ENCODE results near the gene ATG12. TPM values are rescaled to one million over a fixed set of nuclear protein-coding genes. Genes with fewer than 3 reads are reported as not detected.

Gene ATG12
- polyA plus RNA-seq, 1 donor from 2014 or later, result 141 TPM

- H3K4me2 ChIP-seq (ENCODE audit: low read length), result no peak overlapping the region
- TF ChIP-seq POLR2AphosphoS5 (IDR thresholded peaks at IDR 0.05) (no peak), RAD21 (conservative IDR thresholded peaks at IDR 0.05) (no peak), SMC3 (conservative IDR thresholded peaks at IDR 0.05; ENCODE audit: poor library complexity) (no peak), EP300 (conservative IDR thresholded peaks at IDR 0.05; ENCODE audit: poor library complexity, severe bottlenecking) (no peak), TAF1 (IDR thresholded peaks at IDR 0.05; ENCODE audit: low read depth) (no peak), CTCF (IDR thresholded peaks at IDR 0.05; ENCODE audit: poor library complexity, severe bottlenecking) (no peak), MXI1 (conservative IDR thresholded peaks at IDR 0.05; ENCODE audit: poor library complexity, severe bottlenecking) (no peak), EZH2 (IDR thresholded peaks at IDR 0.05; ENCODE audit: borderline replicate concordance, insufficient read depth, low read length, poor library complexity, severe bottlenecking) (no peak)
- TF ChIP-seq, protein P1, sequence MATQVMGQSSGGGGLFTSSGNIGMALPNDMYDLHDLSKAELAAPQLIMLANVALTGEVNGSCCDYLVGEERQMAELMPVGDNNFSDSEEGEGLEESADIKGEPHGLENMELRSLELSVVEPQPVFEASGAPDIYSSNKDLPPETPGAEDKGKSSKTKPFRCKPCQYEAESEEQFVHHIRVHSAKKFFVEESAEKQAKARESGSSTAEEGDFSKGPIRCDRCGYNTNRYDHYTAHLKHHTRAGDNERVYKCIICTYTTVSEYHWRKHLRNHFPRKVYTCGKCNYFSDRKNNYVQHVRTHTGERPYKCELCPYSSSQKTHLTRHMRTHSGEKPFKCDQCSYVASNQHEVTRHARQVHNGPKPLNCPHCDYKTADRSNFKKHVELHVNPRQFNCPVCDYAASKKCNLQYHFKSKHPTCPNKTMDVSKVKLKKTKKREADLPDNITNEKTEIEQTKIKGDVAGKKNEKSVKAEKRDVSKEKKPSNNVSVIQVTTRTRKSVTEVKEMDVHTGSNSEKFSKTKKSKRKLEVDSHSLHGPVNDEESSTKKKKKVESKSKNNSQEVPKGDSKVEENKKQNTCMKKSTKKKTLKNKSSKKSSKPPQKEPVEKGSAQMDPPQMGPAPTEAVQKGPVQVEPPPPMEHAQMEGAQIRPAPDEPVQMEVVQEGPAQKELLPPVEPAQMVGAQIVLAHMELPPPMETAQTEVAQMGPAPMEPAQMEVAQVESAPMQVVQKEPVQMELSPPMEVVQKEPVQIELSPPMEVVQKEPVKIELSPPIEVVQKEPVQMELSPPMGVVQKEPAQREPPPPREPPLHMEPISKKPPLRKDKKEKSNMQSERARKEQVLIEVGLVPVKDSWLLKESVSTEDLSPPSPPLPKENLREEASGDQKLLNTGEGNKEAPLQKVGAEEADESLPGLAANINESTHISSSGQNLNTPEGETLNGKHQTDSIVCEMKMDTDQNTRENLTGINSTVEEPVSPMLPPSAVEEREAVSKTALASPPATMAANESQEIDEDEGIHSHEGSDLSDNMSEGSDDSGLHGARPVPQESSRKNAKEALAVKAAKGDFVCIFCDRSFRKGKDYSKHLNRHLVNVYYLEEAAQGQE (IDR thresholded peaks at IDR 0.05; ENCODE audit: borderline replicate concordance), result no peak
- no peaks in the 10 kb centered on the region for H4K20me1 ChIP-seq (ENCODE audit: insufficient read depth)
Measured at GRCh38 chr5:115854139-115854538, 12.8 kb upstream of the ATG12 start.

GRCh38 chr5:115850744-115851416 lies 9.5 kb upstream of the ATG12 start:
- no peak for TF ChIP-seq RAD21 (conservative IDR thresholded peaks at IDR 0.05)
- no peak for TF ChIP-seq EZH2 (IDR thresholded peaks at IDR 0.05; ENCODE audit: borderline replicate concordance, insufficient read depth, low read length, poor library complexity, severe bottlenecking)
- no peak for TF ChIP-seq MXI1 (conservative IDR thresholded peaks at IDR 0.05; ENCODE audit: poor library complexity, severe bottlenecking)
- TF ChIP-seq CTCF (IDR thresholded peaks at IDR 0.05; ENCODE audit: poor library complexity, severe bottlenecking), result no peak
- TF ChIP-seq EP300 (conservative IDR thresholded peaks at IDR 0.05; ENCODE audit: poor library complexity, severe bottlenecking), result no peak
- TF ChIP-seq SMC3 (conservative IDR thresholded peaks at IDR 0.05; ENCODE audit: poor library complexity), result no peak
- TF ChIP-seq POLR2AphosphoS5 (IDR thresholded peaks at IDR 0.05), result no peak
- TF ChIP-seq, protein P1 (IDR thresholded peaks at IDR 0.05; ENCODE audit: borderline replicate concordance), result no peak
- TF ChIP-seq TAF1 (IDR thresholded peaks at IDR 0.05; ENCODE audit: low read depth), result no peak
- Histone ChIP-seq H3K9me3 (ENCODE audit: low read length) (peaks cover 3% of the 10 kb centered on the region), H3F3A (ENCODE audit: insufficient read depth, low read length, poor library complexity, severe bottlenecking) (no peaks in the 10 kb centered on the region), H3K9ac (ENCODE audit: low read length) (no peak overlapping the region), H3K9me2 (ENCODE audit: insufficient read depth, low read length) (no peaks in the 10 kb centered on the region), H3K27ac (ENCODE audit: low read length) (peak overlapping the region; percentile 62), H3K27me3 (ENCODE audit: insufficient read depth, low read depth, low read length) (no peaks in the 10 kb centered on the region), H3K4me2 (ENCODE audit: low read length) (no peak overlapping the region), H4K20me1 (ENCODE audit: insufficient read depth) (no peaks in the 10 kb centered on the region), H3K4me3 (ENCODE audit: low read length) (no peak overlapping the region), H2AFZ (ENCODE audit: low read depth, low read length) (no peak overlapping the region), H3K36me3 (ENCODE audit: insufficient read depth, low read length) (no peaks in the 10 kb centered on the region), H3K79me2 (replicated peaks; ENCODE audit: insufficient read depth, low read length) (peaks cover 62% of the 10 kb centered on the region)

More at GRCh38 chr5:115854139-115854538, 12.8 kb upstream of the ATG12 start:
- H3K4me3 ChIP-seq (ENCODE audit: low read length), result no peak overlapping the region
- H3K9me3 ChIP-seq (ENCODE audit: low read length), result peaks cover 3% of the 10 kb centered on the region
- no peak overlapping the region for H2AFZ ChIP-seq (ENCODE audit: low read depth, low read length)
- H3K27ac ChIP-seq (ENCODE audit: low read length), result no peak overlapping the region
- H3K9ac ChIP-seq (ENCODE audit: low read length), result no peak overlapping the region
- H3K9me2 ChIP-seq (ENCODE audit: insufficient read depth, low read length), result no peaks in the 10 kb centered on the region
- no peaks in the 10 kb centered on the region for H3K27me3 ChIP-seq (ENCODE audit: insufficient read depth, low read depth, low read length)
- no peaks in the 10 kb centered on the region for H3F3A ChIP-seq (ENCODE audit: insufficient read depth, low read length, poor library complexity, severe bottlenecking)
- no peaks in the 10 kb centered on the region for H3K36me3 ChIP-seq (ENCODE audit: insufficient read depth, low read length)
- H3K79me2 ChIP-seq (replicated peaks; ENCODE audit: insufficient read depth, low read length), result peaks cover 60% of the 10 kb centered on the region

All from neural cell (in vitro differentiated cells).